Activated T-helper 9 cell treated with anti-CD3 and anti-CD28 coated beads, Interleukin-2, amount 50 U/mL, for 16 hours (primary cell): ENCODE data around the gene SHANK2.

Experiments
- DNase-seq: peaks from one replicate; pipeline ENCODE4 v3.0.0-alpha.2; 2020; ENCODE audit warnings: low read depth

The SHANK2 gene

GRCh38 chr11:71202598-71202944, 49.8 kb downstream of the SHANK2 start:
- no peak for DNase-seq
